Tibial nerve (tissue), 3 donors: ENCODE results near the gene ARID3A.

Source experiments
- CTCF ChIP-seq, 5 experiments: fragments of 200-600 bp in 3 of 5; fragments of 450-650 bp in 2 of 5; sonication (generic) in 3 of 5; IDR thresholded peaks; one replicate each; pipeline ENCODE4 v1.5.1; 2016 to 2019; ENCODE audit warnings: antibody characterized with exemption in 5 of 5, mild to moderate bottlenecking in 3 of 5, moderate library complexity in 2 of 5
- POLR2A ChIP-seq, 2 donors: fragments of 450-650 bp; IDR thresholded peaks; one replicate each; pipeline ENCODE4 v1.6.1; 2017; ENCODE audit warnings: antibody characterized with exemption in 2 of 2, mild to moderate bottlenecking in 2 of 2, moderate library complexity in 2 of 2

DNA sequence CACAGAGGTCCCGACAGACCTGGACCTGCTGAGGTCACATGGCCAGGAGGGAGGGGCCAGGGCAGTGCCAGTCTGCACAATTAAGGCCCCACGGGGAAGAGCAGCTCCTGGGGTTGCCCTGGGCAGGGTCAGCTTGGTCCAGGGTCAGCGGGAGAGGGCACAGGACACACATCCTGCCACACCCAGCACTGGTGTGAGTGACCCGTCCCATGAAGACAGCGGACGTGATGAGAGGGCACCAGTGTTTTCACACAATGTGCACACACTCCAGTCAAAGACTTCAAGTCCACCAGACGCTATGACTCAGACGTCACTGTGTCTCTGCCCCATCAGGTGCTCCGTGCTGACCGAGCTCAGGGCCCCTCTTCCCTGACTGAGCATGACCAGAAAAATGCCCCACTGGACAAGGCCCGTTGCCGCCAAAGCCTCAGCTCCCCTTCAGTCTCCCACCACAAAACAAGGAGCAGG is 90.8 kb downstream of the ARID3A start:
- TF ChIP-seq POLR2A (IDR thresholded peaks at IDR 0.05) (no peak), CTCF (IDR thresholded peaks at IDR 0.05) (no peak)
